Fibroblast of villous mesenchyme (primary cell): ENCODE measurements around the gene PXMP2. TPM values are rescaled to one million over a fixed set of nuclear protein-coding genes. Genes with fewer than 3 reads are reported as not detected.

Source experiments
- DNase-seq: peaks from one replicate; pipeline ENCODE4 v3.0.0-alpha.2; 2010; ENCODE audit warnings: low read depth
- H3K4me3 ChIP-seq: 2 replicates; pipeline ENCODE4 v1.5.1; 2011; ENCODE audit warnings: low read depth, mild to moderate bottlenecking, low read length
- total RNA-seq: library from RNA; depleted of rRNA; stranded (reverse); fragments of >200 nt; gene quantifications from 2 replicates; pipeline ENCODE4 v1.2.3, GENCODE V29; 2012
- TF ChIP-seq, protein P1 (sequence below): IDR thresholded peaks from 2 replicates; pipeline ENCODE4 v1.5.1; 2012; ENCODE audit warnings: low read depth, mild to moderate bottlenecking, low read length; ENCODE audit not compliant: insufficient read depth

PXMP2 gene
- total RNA-seq, result 10.8 and 16.4 TPM in 2 replicates

DNA sequence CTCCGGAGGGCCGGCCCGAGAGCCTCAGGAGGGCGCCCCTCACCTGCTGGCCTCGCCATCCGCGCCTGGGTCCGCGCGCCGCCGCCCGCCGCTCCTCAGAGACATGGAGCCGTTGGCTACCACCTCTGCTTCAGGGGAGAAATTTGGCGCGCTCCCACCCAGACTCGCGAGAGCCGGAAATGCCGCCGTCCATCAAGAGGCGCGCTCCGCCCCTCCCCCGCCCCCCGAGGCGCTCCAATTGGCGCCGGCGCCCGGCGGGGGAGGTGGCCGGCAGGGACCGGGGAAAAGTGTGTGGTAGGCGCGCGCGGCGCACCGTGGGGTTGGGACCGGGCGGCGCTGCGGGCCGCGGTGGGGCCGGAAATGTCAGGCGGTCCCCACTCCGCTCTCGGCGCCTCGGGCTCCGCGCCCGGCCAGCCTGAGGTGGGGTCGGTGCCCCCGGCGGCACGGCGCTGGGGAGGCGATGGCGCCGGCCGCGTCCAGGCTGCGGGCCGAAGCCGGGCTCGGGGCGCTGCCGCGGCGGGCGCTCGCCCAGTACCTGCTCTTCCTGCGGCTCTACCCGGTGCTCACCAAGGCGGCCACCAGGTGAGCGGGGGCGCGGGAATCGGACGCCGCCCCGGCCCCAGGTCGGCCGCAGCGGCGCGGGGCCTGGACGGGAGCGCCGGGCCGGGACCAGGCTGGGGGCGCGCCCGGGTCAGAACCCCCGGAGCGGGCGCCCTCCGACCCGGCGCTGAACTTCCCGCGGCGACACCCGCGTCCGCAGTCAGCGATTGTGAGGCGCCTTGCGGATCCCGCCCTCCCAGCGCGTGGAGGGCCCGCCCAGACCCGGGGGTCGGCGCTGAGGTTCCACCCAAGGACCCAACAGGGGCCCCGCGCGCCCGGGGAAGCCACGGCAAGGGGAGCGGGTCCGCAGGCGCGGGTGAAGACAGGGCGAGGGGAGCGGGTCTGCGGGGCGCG lies at the start of gene PXMP2, which contains the start of gene POLE:
PXMP2 (plus strand) TSS at position 377 of the 954 bp plus-strand sequence; CDS start at position 461, 84 bp downstream.
POLE (minus strand) TSS at position 132 of the 954 bp plus-strand sequence; CDS start at position 105, 27 bp downstream.
- TF ChIP-seq, protein P1, sequence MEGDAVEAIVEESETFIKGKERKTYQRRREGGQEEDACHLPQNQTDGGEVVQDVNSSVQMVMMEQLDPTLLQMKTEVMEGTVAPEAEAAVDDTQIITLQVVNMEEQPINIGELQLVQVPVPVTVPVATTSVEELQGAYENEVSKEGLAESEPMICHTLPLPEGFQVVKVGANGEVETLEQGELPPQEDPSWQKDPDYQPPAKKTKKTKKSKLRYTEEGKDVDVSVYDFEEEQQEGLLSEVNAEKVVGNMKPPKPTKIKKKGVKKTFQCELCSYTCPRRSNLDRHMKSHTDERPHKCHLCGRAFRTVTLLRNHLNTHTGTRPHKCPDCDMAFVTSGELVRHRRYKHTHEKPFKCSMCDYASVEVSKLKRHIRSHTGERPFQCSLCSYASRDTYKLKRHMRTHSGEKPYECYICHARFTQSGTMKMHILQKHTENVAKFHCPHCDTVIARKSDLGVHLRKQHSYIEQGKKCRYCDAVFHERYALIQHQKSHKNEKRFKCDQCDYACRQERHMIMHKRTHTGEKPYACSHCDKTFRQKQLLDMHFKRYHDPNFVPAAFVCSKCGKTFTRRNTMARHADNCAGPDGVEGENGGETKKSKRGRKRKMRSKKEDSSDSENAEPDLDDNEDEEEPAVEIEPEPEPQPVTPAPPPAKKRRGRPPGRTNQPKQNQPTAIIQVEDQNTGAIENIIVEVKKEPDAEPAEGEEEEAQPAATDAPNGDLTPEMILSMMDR, result no peak
- DNase-seq, result peak; percentile 96

DNA sequence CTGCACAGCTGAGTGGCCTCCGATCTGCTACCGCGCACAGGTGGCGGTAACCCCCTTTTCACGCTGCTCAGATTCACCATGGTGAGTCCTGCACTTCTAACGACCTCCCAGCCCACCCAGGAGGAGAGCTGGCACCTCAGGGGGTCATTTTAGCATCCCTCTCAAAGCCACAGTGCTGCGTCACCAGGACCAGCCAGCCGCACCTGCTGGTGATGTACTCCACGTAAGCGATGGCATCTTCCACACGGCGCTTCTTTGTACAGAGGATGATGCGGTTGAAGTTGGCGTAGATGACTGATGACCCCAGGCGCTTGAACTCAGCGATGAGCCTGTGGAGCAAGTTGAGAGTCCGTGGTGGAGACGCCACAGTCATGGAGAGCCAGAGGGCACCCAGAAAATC lies 49.6 kb upstream of the PXMP2 start:
- H3K4me3 ChIP-seq, result no peak overlapping the region
- TF ChIP-seq, protein P1, result no peak
- no peak for DNase-seq

More for the DNA sequence above, at the start of gene PXMP2, which contains the start of gene POLE:
- H3K4me3 ChIP-seq, result peak within 1 kb of the TSS; percentile 64

DNA sequence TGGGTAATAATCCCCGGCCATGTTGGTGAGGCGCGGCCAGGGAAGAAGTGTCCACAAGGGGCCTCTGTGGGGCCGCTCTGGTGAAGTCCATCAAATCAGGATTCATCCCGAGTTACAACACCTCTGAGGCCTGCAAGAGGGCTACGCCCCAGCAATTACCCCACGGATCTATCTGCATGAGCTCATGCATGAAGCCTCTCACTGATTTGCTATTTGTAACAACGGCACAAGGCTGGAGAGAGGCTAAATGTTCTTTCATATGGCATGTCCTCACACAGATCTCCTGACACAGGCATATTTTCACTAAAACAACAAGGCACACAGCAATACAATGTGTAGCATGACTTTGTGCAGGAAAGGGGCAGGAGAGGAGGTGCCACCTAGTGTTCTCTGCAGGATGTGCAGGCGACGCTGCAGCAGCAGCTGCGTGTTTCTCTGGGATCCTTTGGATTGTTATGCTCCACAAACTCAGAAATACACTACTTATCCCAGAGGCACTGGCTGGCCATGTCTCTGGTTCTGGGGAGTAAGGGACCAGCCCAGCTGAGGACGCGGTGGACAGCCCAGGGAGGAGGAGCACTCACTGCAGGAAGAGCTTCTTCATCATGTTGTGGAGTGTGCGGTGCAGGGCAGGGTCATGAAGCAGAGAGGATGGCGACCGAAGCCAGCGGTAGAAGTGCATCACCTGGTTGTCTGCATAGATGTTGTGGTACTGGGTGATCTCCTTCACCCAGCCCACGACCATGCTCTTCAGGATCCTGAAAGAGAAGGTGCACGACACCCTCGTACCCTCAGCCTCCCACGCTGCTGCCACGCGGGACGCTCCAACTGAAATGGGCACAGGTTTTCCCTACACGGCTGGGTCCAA lies 48.6 kb upstream of the PXMP2 start:
- H3K4me3 ChIP-seq, result no peak overlapping the region
- TF ChIP-seq, protein P1, result peak; percentile 85
- peak; percentile 93 for DNase-seq

DNA sequence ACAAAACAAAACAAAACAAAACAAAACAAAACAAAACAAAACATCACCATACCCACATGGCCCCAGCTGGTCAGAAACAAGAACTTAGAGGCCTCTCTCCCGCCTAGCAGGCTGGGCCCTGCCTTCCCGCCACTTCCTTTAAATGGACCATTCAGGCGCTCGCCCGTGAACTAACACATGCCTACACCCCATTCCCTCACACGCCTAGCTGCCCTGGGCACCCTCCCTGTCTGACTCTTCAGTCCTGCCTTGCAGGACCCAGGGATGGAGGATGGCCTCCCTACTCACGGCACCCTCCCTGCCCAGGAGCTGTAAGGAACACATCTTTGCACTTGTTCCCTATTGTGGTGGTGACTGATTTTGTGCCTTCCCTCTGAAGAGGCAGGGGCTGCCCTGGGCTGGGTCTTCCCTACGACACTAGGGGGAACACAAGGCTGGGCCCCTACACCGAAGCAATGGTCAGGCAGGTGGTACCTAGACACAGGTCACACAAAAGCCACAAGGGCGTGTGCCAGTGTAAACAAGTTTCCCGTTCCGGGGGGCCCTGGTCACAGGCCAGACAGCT lies 47.3 kb upstream of the PXMP2 start:
- no peak overlapping the region for H3K4me3 ChIP-seq
- TF ChIP-seq, protein P1, result no peak
- DNase-seq, result no peak

DNA sequence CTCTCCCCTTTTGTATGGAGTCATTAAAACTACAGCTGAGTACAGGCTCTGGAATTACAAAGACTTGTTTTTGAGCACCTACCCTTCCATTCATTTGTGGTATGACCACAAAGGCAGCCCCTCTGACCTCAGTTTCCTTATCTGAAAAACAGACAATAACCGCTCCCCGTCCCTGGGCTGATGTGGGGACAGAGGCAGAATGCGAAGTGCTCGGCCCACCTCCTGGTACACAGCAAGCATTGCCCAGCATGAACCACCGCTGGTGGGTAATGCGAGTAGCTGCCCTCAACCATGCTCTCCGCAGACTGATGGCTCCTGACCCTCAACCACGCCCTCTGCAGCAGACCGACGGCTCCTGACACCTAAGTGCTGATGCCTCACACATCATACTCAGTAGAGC lies 46.5 kb upstream of the PXMP2 start:
- TF ChIP-seq, protein P1, result no peak
- no peak for DNase-seq
- no peak overlapping the region for H3K4me3 ChIP-seq

DNA sequence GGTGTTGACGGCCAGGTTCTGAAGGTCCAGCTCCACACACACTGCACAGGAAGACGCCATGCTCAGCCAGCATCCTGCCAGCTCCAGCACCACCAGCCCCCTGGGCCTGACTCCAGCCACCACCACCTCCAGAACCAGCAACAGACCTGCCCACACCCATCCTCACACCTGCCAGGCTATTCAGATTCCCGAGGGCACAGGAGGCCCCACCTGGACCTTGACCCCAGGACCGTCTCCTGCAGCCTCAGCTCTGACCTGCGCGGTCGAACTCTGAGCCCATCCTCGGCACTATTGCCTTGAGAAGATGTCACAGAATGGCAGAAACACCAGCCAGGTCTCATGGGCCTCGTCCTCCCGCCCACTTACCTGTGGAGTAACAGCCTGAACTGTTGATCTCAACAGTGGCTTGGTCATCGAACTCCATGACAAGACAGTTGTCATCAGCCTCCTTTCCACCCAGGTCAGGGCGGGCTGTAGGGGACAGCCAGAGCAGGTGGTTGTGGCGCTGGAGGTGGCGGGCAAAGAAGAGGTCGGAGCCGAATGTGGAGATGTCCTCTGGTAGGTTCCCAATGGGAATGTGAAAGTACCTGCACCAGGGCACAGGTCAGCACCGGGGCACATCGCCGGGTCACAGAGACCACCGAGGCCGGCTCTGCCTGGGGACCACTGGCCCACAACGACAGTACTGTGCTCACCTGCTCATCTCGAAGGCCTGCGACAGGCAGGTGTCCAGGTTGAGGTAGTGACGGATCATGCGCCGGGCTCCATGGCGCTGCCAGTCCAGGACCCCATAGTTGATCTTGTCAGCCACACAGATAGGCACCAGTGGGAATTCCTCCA lies 45.4 kb upstream of the PXMP2 start:
- TF ChIP-seq, protein P1, result no peak
- no peak for DNase-seq
- no peak overlapping the region for H3K4me3 ChIP-seq
